Vagina (tissue), 2 donors: ENCODE measurements around the gene NEK11. TPM values are rescaled to one million over a fixed set of nuclear protein-coding genes. Genes with fewer than 3 reads are reported as not detected.

Experiments used
- DNase-seq, 2 donors: peaks; one replicate each; pipeline ENCODE4 v3.0.0-alpha.2; 2017; ENCODE audit errors: extremely low spot score in 2 of 2
- H3K27ac ChIP-seq: fragments of 200-600 bp; sonication (generic); one replicate; pipeline ENCODE4 v1.5.1; 2019
- H3K27me3 ChIP-seq: fragments of 200-600 bp; sonication (generic); one replicate; pipeline ENCODE4 v1.5.1; 2019
- H3K36me3 ChIP-seq, 2 donors: fragments of 200-600 bp; sonication (generic); one replicate each; pipeline ENCODE4 v1.5.1; 2017 to 2019
- H3K4me1 ChIP-seq: fragments of 200-600 bp; sonication (generic); one replicate; pipeline ENCODE4 v1.5.1; 2019
- H3K4me3 ChIP-seq, 2 donors: fragments of 200-600 bp; sonication (generic); 1 replicate in 1 of 2; 2 replicates in 1 of 2; pipeline ENCODE4 v1.5.1; 2016 to 2019
- H3K9me3 ChIP-seq: fragments of 200-600 bp; sonication (generic); one replicate; pipeline ENCODE4 v1.5.1; 2019
- CTCF ChIP-seq, 3 experiments: fragments of 450-650 bp in 2 of 3; fragments of 200-600 bp in 1 of 3; sonication (generic) in 1 of 3; IDR thresholded peaks; one replicate each; pipeline ENCODE4 v1.5.1; 2017 to 2019; ENCODE audit warnings: antibody characterized with exemption in 3 of 3, mild to moderate bottlenecking in 2 of 3, moderate library complexity in 2 of 3
- POLR2A ChIP-seq, 2 donors: fragments of 450-650 bp; IDR thresholded peaks; one replicate each; pipeline ENCODE4 v1.6.1; 2017; ENCODE audit warnings: antibody characterized with exemption in 2 of 2, mild to moderate bottlenecking in 2 of 2, moderate library complexity in 2 of 2
- POLR2AphosphoS5 ChIP-seq, 2 donors: sonication (generic); formaldehyde crosslinking; IDR thresholded peaks; one replicate each; pipeline ENCODE4 v1.9.0; 2017; ENCODE audit warnings: antibody characterized with exemption in 2 of 2, mild to moderate bottlenecking in 2 of 2, low read depth in 1 of 2; ENCODE audit not compliant: insufficient read depth in 1 of 2
- intact Hi-C: fragments of 100-400 bp; cut with DNase I; formaldehyde crosslinking; loops from one replicate; pipeline ENCODE4 v1.15.1; 2023
- total RNA-seq: library from RNA; depleted of rRNA; stranded (reverse); fragments of >200 nt; gene quantifications from one replicate; pipeline ENCODE4 v1.2.3, GENCODE V29; 2016

The NEK11 gene
- total RNA-seq, 1 donor from 2014 or later: 8.6 TPM

- no peaks in the 10 kb centered on the region for H3K9me3 ChIP-seq
- no peaks in the 10 kb centered on the region for H3K4me1 ChIP-seq
- no peaks in the 10 kb centered on the region for H3K27me3 ChIP-seq
- no peak overlapping the region for H3K27ac ChIP-seq
- no peak overlapping the region for H3K4me3 ChIP-seq
- no peaks in the 10 kb centered on the region for H3K36me3 ChIP-seq
- intact Hi-C loops: no loop called here
- DNase-seq: no peak
- TF ChIP-seq CTCF (IDR thresholded peaks at IDR 0.05) (no peak), POLR2AphosphoS5 (IDR thresholded peaks at IDR 0.05; ENCODE audit: insufficient read depth in 1 of 2, low read depth in 1 of 2) (no peak), POLR2A (IDR thresholded peaks at IDR 0.05) (no peak)
These were observed 258.8 kb downstream of the NEK11 start for GRCh38 chr3:131285456-131285855.

GRCh38 chr3:131299836-131300235 lies 273.2 kb downstream of the NEK11 start:
- Histone ChIP-seq H3K4me1 (no peaks in the 10 kb centered on the region), H3K27ac (no peak overlapping the region), H3K9me3 (no peaks in the 10 kb centered on the region), H3K27me3 (no peaks in the 10 kb centered on the region), H3K36me3 (no peaks in the 10 kb centered on the region), H3K4me3 (no peak overlapping the region)
- TF ChIP-seq POLR2A (IDR thresholded peaks at IDR 0.05): no peak
- no peak for TF ChIP-seq CTCF (IDR thresholded peaks at IDR 0.05)
- TF ChIP-seq POLR2AphosphoS5 (IDR thresholded peaks at IDR 0.05; ENCODE audit: insufficient read depth in 1 of 2, low read depth in 1 of 2): no peak
- intact Hi-C loops: no loop called here
- DNase-seq: no peak

- no peaks in the 10 kb centered on the region for H3K4me1 ChIP-seq
- no peaks in the 10 kb centered on the region for H3K36me3 ChIP-seq
- no peak overlapping the region for H3K27ac ChIP-seq
- no peaks in the 10 kb centered on the region for H3K27me3 ChIP-seq
- DNase-seq: no peak
- TF ChIP-seq POLR2AphosphoS5 (IDR thresholded peaks at IDR 0.05; ENCODE audit: insufficient read depth in 1 of 2, low read depth in 1 of 2) (no peak), CTCF (IDR thresholded peaks at IDR 0.05) (no peak), POLR2A (IDR thresholded peaks at IDR 0.05) (no peak)
- H3K4me3 ChIP-seq: no peak overlapping the region
- H3K9me3 ChIP-seq: no peaks in the 10 kb centered on the region
- intact Hi-C loops: no loop called here
These were observed 277.2 kb downstream of the NEK11 start for GRCh38 chr3:131303848-131304247.

GRCh38 chr3:131304890-131305289 lies 278.2 kb downstream of the NEK11 start:
- Histone ChIP-seq H3K9me3 (no peaks in the 10 kb centered on the region), H3K4me1 (no peaks in the 10 kb centered on the region), H3K36me3 (no peaks in the 10 kb centered on the region), H3K27ac (no peak overlapping the region), H3K27me3 (no peaks in the 10 kb centered on the region), H3K4me3 (no peak overlapping the region)
- no peak for DNase-seq
- TF ChIP-seq POLR2AphosphoS5 (IDR thresholded peaks at IDR 0.05; ENCODE audit: insufficient read depth in 1 of 2, low read depth in 1 of 2) (no peak), CTCF (IDR thresholded peaks at IDR 0.05) (no peak), POLR2A (IDR thresholded peaks at IDR 0.05) (no peak)
- intact Hi-C loops: no loop called here

DNA sequence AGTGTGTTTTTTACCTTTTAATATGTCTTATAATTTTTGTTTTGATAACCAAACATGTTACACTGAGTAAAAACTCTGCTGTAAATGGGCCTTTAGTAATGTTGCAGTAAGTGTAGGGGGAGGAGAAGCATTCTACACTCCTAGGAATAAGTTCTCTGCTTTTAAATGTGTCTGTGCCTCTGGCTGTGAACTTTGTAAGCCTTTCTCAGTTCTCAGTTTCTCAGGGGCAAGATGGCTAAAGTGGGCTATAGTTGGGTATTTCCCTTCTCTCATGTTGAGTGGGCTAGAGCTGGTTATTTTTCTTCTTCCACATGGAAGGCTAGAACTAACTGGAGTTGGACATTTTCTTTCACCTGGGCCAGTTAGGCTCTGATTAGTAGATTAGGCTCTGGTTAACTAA lies 279.6 kb downstream of the NEK11 start:
- TF ChIP-seq CTCF (IDR thresholded peaks at IDR 0.05): no peak
- intact Hi-C loops: no loop called here
- H3K36me3 ChIP-seq: no peaks in the 10 kb centered on the region

More for the DNA sequence above, 279.6 kb downstream of the NEK11 start:
- H3K4me1 ChIP-seq: no peaks in the 10 kb centered on the region
- no peak for DNase-seq
- no peaks in the 10 kb centered on the region for H3K9me3 ChIP-seq
- H3K27ac ChIP-seq: no peak overlapping the region
- no peaks in the 10 kb centered on the region for H3K27me3 ChIP-seq
- H3K4me3 ChIP-seq: no peak overlapping the region
